Thyroid gland (tissue), 4 donors: ENCODE data around the gene LYPD6. TPM values are rescaled to one million over a fixed set of nuclear protein-coding genes. Genes with fewer than 3 reads are reported as not detected.
"Not testable (repeated sequence)": the region's sequence is repeated elsewhere in the genome, so short reads cannot be mapped to it uniquely, and the experiment has no call there.

Source experiments
- DNase-seq, 2 donors: peaks; one replicate each; pipeline ENCODE4 v3.0.0-alpha.2; 2019
- H3K27ac ChIP-seq, 3 donors: fragments of 200-600 bp; sonication (generic); 1 replicate in 2 of 3; 2 replicates in 1 of 3; pipeline ENCODE4 v1.5.1; 2016 to 2019; ENCODE audit warnings: mild to moderate bottlenecking in 1 of 3, moderate library complexity in 1 of 3
- H3K27me3 ChIP-seq: fragments of 200-600 bp; sonication (generic); one replicate; pipeline ENCODE4 v1.5.1; 2019
- H3K36me3 ChIP-seq, 2 donors: fragments of 200-600 bp; sonication (generic); one replicate each; pipeline ENCODE4 v1.5.1; 2016 to 2019
- H3K4me1 ChIP-seq, 2 donors: fragments of 200-600 bp; sonication (generic); one replicate each; pipeline ENCODE4 v1.5.1; 2017 to 2019
- H3K4me3 ChIP-seq, 3 donors: fragments of 200-600 bp; sonication (generic); replicated peaks in 1 of 3; 1 replicate in 2 of 3; 2 replicates in 1 of 3; pipeline ENCODE4 v1.5.1; 2016; ENCODE audit warnings: mild to moderate bottlenecking in 1 of 3
- H3K9me3 ChIP-seq: fragments of 200-600 bp; sonication (generic); one replicate; pipeline ENCODE4 v1.5.1; 2017
- CTCF ChIP-seq, 6 experiments: fragments of 200-600 bp in 3 of 6; fragments of 450-650 bp in 3 of 6; sonication (generic) in 3 of 6; IDR thresholded peaks; one replicate each; pipeline ENCODE4 v1.5.1; 2016 to 2019; ENCODE audit warnings: antibody characterized with exemption in 6 of 6, mild to moderate bottlenecking in 2 of 6, inconsistent platforms in 1 of 6, moderate library complexity in 1 of 6
- POLR2A ChIP-seq, 2 donors: fragments of 450-650 bp; IDR thresholded peaks; one replicate each; pipeline ENCODE4 v1.6.1; 2017; ENCODE audit warnings: antibody characterized with exemption in 2 of 2, mild to moderate bottlenecking in 2 of 2, moderate library complexity in 1 of 2
- WGBS, 2 donors: methylation state at CpG; one replicate each; pipeline ENCODE4 v1.1.5; 2017; 5-methylcytosine and 5-hydroxymethylcytosine counted together
- intact Hi-C: fragments of 100-400 bp; cut with DNase I; formaldehyde crosslinking; loops from one replicate; pipeline ENCODE4 v1.15.1; 2023
- total RNA-seq, 4 donors: library from RNA; depleted of rRNA; stranded (reverse); fragments of >200 nt; gene quantifications; one replicate each; pipeline ENCODE4 v1.2.3, GENCODE V29; 2016

Gene LYPD6
- total RNA-seq, 4 donors from 2014 or later, result 0.33 to 1.5 (median 1.4) TPM

- TF ChIP-seq CTCF (IDR thresholded peaks at IDR 0.05) (no peak), POLR2A (IDR thresholded peaks at IDR 0.05) (no peak)
- Histone ChIP-seq H3K36me3 (no peaks in the 10 kb centered on the region), H3K9me3 (no peaks in the 10 kb centered on the region), H3K4me1 (no peaks in the 10 kb centered on the region), H3K27me3 (no peaks in the 10 kb centered on the region), H3K4me3 (no peak overlapping the region), H3K27ac (no peak overlapping the region)
- no peak for DNase-seq
- intact Hi-C loops, result no loop called here
- 80 to 81% methylated on average over 1 of the region's 1 CpG for WGBS, 2 donors
These were observed 156.8 kb downstream of the LYPD6 start for GRCh38 chr2:149487189-149487588.

GRCh38 chr2:149488706-149489440 is 158.5 kb downstream of the LYPD6 start:
- H3K36me3 ChIP-seq, result no peaks in the 10 kb centered on the region
- no peak for DNase-seq
- intact Hi-C loops, result no loop called here
- no peak overlapping the region for H3K4me3 ChIP-seq
- H3K9me3 ChIP-seq, result no peaks in the 10 kb centered on the region
- 61 to 67% methylated on average over 10 of the region's 10 CpGs for WGBS, 2 donors
- H3K27ac ChIP-seq, result no peak overlapping the region
- TF ChIP-seq POLR2A (IDR thresholded peaks at IDR 0.05), result no peak
- TF ChIP-seq CTCF (IDR thresholded peaks at IDR 0.05), result no peak
- H3K4me1 ChIP-seq, result no peaks in the 10 kb centered on the region
- no peaks in the 10 kb centered on the region for H3K27me3 ChIP-seq

GRCh38 chr2:149489452-149489851 is 159.1 kb downstream of the LYPD6 start:
- Histone ChIP-seq H3K4me3 (no peak overlapping the region), H3K36me3 (no peaks in the 10 kb centered on the region), H3K9me3 (no peaks in the 10 kb centered on the region), H3K4me1 (no peaks in the 10 kb centered on the region), H3K27me3 (no peaks in the 10 kb centered on the region), H3K27ac (no peak overlapping the region)
- 56 to 66% methylated on average over 11 of the region's 11 CpGs for WGBS, 2 donors
- intact Hi-C loops, result no loop called here
- TF ChIP-seq POLR2A (IDR thresholded peaks at IDR 0.05) (no peak), CTCF (IDR thresholded peaks at IDR 0.05) (no peak)
- no peak for DNase-seq

- no peak for TF ChIP-seq POLR2A (IDR thresholded peaks at IDR 0.05)
- peak in 2 of 6 experiments; percentile 12 to 23 for TF ChIP-seq CTCF (IDR thresholded peaks at IDR 0.05)
- Histone ChIP-seq H3K9me3 (no peaks in the 10 kb centered on the region), H3K36me3 (no peaks in the 10 kb centered on the region), H3K4me1 (no peaks in the 10 kb centered on the region), H3K4me3 (no peak overlapping the region), H3K27me3 (no peaks in the 10 kb centered on the region), H3K27ac (no peak overlapping the region)
- intact Hi-C loops, result no loop called here
- peak in 1 of 2 donors; percentile 22 for DNase-seq
- 13 to 18% methylated on average over 3 of the region's 3 CpGs for WGBS, 2 donors
These were observed 159.9 kb downstream of the LYPD6 start for GRCh38 chr2:149490296-149490695.

- intact Hi-C loops, result no loop called here
- Histone ChIP-seq H3K27ac (no peak overlapping the region), H3K4me3 (no peak overlapping the region), H3K27me3 (no peaks in the 10 kb centered on the region), H3K9me3 (no peaks in the 10 kb centered on the region), H3K4me1 (no peaks in the 10 kb centered on the region), H3K36me3 (no peaks in the 10 kb centered on the region)
- DNase-seq, result no peak
- no peak for TF ChIP-seq CTCF (IDR thresholded peaks at IDR 0.05)
- TF ChIP-seq POLR2A (IDR thresholded peaks at IDR 0.05), result no peak
- 88 to 89% methylated on average over 5 of the region's 5 CpGs for WGBS, 2 donors
These were observed 162.5 kb downstream of the LYPD6 start for GRCh38 chr2:149492923-149493322.

GRCh38 chr2:149499204-149499603 is 168.8 kb downstream of the LYPD6 start:
- H3K9me3 ChIP-seq, DNase-seq, H3K4me3 ChIP-seq, H3K27ac ChIP-seq, H3K4me1 ChIP-seq, intact Hi-C loops, H3K36me3 ChIP-seq, H3K27me3 ChIP-seq: not testable (repeated sequence)
- 70 to 87% methylated on average over 1 of the region's 1 CpG for WGBS, 2 donors

- DNase-seq, H3K27ac ChIP-seq, H3K4me1 ChIP-seq, H3K27me3 ChIP-seq, intact Hi-C loops, H3K9me3 ChIP-seq, H3K36me3 ChIP-seq, H3K4me3 ChIP-seq: not testable (repeated sequence)
- WGBS, 2 donors, result 89 to 90% methylated on average over 4 to 8 of the region's 8 CpGs
These were observed 176.4 kb downstream of the LYPD6 start for GRCh38 chr2:149506808-149507207.
